H7 (cell line): ENCODE results near the gene CCDC60. TPM values are rescaled to one million over a fixed set of nuclear protein-coding genes. Genes with fewer than 3 reads are reported as not detected.
A peak's percentile ranks its signal among the peaks of the same experiment; 100 is the strongest.

Source experiments
- DNase-seq: peaks from one replicate; pipeline ENCODE4 v3.0.0; 2012
- H3K27me3 ChIP-seq: 2 replicates; pipeline ENCODE4 v1.6.0; 2011; ENCODE audit warnings: mild to moderate bottlenecking, low read length; ENCODE audit not compliant: control insufficient read depth, insufficient read depth
- H3K36me3 ChIP-seq: replicated peaks from 2 replicates; pipeline ENCODE4 v1.5.1; 2011; ENCODE audit warnings: low read length; ENCODE audit not compliant: control insufficient read depth, insufficient read depth
- H3K4me3 ChIP-seq: 2 replicates; pipeline ENCODE4 v1.5.1; 2011; ENCODE audit warnings: low read depth, mild to moderate bottlenecking, control low read depth, low read length, moderate library complexity; ENCODE audit not compliant: insufficient read depth
- total RNA-seq: library from RNA; depleted of rRNA; stranded (reverse); fragments of >200 nt; shearing (Covaris generic); gene quantifications from 2 replicates; pipeline ENCODE4 v1.2.3, GENCODE V29; 2014

The CCDC60 gene
- total RNA-seq, 1 experiment from 2014 or later = 3.5 TPM

DNA sequence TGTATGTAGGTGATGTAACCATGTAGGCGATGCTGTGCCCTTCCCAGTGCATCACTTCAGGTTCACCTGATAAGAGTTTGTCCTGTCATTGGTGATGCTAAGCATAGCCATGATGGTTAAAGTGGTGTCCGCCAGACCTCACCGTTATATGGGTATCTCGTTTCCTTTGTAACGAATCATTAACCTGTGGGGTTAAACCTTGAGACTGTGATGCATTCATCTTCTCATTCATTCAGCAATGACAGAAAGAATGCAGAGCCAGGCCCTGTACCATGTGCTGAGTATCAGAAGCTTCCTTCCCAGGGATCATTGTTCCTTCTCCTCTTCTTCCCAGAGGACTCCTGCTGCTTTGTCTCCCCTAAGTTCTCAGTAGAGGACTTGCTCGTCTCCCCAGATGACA, 84.9 kb downstream of the CCDC60 start:
- Histone ChIP-seq H3K27me3 (no peaks in the 10 kb centered on the region), H3K36me3 (no peaks in the 10 kb centered on the region), H3K4me3 (no peak overlapping the region)
- DNase-seq = no peak

DNA sequence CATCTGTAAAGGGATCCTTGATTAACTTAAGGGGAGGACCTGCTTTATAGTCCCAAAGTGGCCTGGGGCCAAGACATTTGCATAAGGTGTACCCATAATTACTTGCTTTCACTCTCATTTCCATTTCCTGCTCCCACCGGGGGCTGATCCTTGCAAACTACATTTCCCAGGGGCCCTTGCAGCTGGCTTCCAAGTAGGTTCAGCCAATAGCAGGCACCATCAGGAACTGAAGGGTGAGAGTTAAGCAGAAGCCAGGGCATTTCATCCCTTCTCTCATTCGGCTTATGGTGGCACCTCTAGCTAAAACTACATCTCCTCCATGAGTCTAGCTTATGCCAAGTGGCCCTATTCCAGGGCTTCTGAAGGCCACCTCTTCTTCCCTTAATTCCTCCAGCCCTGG, 88.8 kb downstream of the CCDC60 start:
- Histone ChIP-seq H3K27me3 (no peaks in the 10 kb centered on the region), H3K36me3 (no peaks in the 10 kb centered on the region), H3K4me3 (no peak overlapping the region)
- peak; percentile 70 for DNase-seq

DNA sequence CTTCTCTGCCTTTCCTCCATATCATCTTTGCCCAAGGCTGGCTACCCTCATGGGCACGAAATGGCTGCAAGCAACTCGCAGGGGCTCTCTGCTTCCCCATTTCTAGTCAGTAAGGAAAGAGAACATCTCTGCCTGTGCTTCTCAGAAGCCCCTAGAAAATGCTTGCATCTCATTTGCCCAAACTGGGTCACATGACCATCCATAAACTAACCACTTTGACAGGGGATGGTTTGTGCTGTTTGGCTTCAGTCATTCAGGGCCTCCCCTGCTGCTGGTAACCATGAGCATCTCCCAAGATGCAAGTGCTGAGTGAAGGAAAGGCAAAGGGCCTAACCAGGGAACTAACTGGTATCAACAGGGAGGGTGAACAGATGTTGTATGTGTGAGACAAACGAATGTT, 91.1 kb downstream of the CCDC60 start:
- H3K27me3 ChIP-seq = no peaks in the 10 kb centered on the region
- no peak for DNase-seq
- H3K4me3 ChIP-seq = no peak overlapping the region
- H3K36me3 ChIP-seq = no peaks in the 10 kb centered on the region

DNA sequence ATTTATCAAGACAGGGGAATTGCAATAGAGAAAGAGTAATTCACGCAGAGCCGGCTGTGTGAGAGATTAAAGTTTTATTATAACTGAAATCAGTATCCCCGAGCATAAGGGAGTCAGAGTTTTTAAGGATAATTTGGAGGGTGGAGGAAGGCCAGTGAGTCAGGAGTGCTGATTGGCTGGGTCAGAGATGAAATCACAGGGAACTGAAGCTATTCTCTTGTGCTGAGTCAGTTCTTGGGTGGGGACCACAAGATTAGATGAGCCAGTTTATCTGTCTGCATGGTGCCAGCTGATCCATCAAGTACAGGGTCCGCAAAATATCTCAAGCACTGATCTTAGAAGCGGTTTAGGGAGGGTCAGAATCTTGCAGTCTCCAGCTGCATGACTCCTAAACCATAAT, 96.6 kb downstream of the CCDC60 start:
- Histone ChIP-seq H3K36me3 (no peaks in the 10 kb centered on the region), H3K27me3 (no peaks in the 10 kb centered on the region), H3K4me3 (no peak overlapping the region)
- no peak for DNase-seq

DNA sequence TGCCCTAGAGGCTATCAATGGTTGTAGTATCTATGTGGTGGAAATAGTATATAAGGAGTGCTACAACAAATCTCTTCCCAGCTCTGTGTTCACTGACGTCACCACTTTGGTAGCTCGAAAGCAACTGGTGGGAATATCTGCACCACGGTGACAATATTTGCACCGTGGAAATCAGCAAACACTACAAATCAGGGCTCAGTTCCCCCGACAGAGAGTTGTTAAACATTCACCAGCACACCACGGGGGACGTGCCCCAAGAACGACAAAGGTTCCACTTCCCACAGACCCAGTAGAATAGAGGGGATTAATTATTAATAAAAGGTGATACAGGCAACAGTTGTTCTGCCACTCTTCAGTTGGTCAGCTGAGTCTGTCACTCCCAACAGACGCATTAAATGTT, 98.4 kb downstream of the CCDC60 start:
- no peak for DNase-seq
- Histone ChIP-seq H3K27me3 (no peaks in the 10 kb centered on the region), H3K36me3 (no peaks in the 10 kb centered on the region), H3K4me3 (no peak overlapping the region)

DNA sequence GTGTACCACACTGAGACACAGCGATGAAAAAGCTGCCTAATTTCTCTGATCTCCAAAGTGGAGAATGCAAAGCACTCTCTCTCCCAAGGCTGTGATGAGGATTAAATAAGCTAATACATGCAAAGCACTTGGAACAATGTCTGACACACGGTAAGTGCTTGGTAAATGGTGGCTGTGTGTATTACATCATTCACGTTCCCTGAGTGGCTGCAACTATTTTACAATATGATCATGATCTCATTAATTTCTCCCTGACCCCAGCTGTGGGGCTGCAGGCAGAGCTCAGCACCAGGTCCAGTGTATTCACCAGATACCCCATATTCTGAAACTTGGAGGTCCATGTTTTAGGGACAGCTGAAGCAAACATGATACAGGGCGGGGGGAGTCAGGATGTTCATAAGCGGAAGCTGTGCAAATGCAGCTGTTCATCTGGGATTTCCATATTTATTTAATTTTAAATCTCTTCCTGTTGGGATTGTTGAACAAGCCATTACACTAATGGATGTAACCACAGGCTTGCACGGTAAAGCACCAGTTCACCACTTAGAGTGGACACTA, 106.4 kb downstream of the CCDC60 start:
- DNase-seq = no peak
- H3K27me3 ChIP-seq = no peaks in the 10 kb centered on the region
- no peaks in the 10 kb centered on the region for H3K36me3 ChIP-seq
- H3K4me3 ChIP-seq = no peak overlapping the region

DNA sequence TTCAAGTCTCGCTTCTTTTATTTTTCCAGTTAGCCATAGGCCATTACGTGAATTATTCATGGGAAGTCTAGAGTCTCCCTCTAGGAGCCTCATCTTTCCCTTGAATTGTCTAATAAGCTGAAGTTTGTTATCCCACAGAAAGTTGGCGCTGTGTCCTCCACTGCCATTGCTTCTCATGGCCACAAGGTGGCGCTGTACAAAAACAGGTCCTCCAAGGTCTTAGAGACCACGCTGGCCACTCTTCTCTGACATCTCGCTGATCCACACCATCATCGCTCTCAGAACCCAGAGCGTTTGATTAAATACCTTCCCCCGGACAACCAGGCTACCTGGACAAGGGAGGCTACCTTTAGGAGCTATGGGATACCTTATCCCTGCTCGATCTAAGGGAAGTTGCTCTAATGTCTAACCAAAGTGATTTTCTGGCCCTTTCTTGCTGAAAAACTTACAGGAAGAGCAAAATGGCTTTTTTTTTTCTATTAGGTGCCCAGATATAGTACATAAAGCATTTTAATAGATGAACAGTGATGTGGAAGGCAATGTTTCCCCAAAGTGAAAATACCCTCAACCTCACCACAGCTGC, 110.0 kb downstream of the CCDC60 start:
- peak; percentile 69 for DNase-seq
- H3K27me3 ChIP-seq = no peaks in the 10 kb centered on the region
- no peaks in the 10 kb centered on the region for H3K36me3 ChIP-seq
- H3K4me3 ChIP-seq = no peak overlapping the region

DNA sequence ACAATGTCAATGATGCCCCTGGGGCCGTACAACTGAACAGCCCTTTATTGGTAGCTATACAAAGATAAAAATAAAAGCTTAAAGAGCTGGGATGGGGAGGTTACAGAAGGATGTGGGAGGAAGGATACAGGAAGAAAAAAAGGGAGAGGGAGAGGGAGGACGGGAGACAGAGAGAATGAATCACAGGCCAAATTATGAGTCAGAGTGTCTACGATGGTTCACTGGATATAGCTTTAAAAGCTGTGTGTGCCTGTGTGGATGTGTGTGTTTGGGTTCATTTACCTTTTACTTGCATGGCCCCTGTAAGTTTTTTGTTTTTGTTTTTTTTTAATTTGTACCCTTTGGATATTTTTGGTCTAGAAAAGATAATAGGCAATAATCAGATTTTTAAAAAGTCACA, 111.9 kb downstream of the CCDC60 start:
- H3K27me3 ChIP-seq = no peaks in the 10 kb centered on the region; the same call in 1 of the 2 replicates
- no peak for DNase-seq
- H3K36me3 ChIP-seq = no peaks in the 10 kb centered on the region
- no peak overlapping the region for H3K4me3 ChIP-seq

DNA sequence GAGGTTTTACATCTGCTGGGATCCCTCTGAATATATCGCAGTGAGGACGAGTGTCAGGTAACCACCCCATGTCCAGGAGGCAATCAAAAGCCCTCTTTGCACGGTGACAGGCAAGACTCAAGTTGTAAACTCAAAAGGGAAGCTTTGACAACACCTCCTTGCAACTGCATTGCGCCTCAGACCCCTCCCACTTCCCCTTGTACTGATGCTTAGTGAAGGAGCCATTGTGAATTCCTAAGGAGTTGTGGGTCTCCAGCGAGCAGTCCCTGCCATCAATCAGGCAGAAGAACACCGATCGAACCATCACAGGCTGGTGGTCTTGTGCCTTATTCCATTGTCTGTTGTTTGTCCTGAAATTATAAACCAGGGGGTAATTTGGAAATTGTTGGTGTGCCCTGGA, 112.6 kb downstream of the CCDC60 start:
- Histone ChIP-seq H3K27me3 (no peaks in the 10 kb centered on the region; the same call in 1 of the 2 replicates), H3K36me3 (no peaks in the 10 kb centered on the region), H3K4me3 (no peak overlapping the region)
- DNase-seq = no peak

DNA sequence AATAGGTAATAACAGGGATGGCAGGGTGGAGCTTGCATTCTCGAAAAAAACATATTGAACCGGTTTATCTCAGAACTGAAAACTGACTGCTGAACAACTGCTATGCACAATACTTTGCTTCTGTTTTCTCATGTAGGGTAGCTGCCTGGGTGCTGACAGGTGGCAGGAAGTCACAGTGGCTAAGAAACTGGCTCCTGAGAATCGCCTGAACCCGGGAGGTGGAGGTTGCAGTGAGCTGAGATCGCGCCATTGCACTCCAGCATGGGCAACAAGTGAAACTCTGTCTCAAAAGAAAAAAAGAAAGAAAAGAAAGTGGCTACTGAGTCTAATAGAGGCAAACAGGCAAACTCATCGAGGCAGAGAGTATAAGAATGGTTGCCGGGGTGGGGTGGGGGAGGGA, 113.1 kb downstream of the CCDC60 start:
- DNase-seq = no peak
- no peaks in the 10 kb centered on the region; the same call in 1 of the 2 replicates for H3K27me3 ChIP-seq
- H3K4me3 ChIP-seq = no peak overlapping the region
- H3K36me3 ChIP-seq = no peaks in the 10 kb centered on the region

DNA sequence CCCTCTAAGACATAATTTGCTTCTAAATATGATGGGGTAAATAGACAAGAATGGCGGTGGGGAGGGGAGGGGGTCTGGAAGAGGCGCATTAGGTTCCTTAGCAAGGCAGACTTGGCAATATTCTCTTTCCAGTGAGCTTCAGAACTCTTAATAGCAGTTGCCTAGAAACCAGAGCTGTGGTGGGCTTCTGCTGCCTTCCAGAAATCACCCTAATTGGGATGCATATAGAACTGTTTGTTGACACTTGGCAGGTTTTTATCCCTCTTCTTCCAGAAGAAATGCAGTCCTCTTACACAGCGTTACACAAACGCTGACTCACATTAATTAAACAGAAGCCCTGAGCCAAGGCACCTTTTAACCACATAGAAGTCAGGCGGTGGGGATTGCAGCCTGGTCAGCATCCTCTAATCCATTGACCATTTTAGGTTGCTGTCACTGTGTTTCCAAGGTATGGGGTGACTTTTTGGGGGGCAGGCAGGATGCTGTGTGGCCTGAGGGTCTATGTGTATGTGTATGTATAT, 114.1 kb downstream of the CCDC60 start:
- DNase-seq = no peak
- H3K4me3 ChIP-seq = no peak overlapping the region

DNA sequence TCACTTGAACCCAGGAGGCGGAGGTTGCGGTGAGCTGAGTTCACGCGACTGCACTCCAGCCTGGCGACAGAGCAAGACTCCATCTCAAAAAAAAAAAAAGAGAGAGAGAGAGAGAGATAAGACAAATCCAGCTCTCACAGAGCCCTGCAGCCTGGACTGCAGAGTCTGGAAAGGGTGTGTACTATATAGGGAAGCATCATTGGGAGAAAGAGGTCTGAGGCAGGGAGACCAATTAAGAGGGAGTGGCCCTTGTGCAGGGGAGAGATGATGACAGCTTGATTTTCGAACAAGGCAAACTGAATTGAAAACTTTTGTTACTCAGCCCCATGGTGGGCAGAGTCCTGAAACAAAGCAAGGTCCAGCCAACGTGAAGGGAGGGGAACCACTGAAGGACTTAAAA, 116.2 kb downstream of the CCDC60 start:
- H3K27me3 ChIP-seq = no peaks in the 10 kb centered on the region; the same call in 1 of the 2 replicates
- H3K4me3 ChIP-seq = no peak overlapping the region
- no peaks in the 10 kb centered on the region for H3K36me3 ChIP-seq
- DNase-seq = no peak

More for the DNA sequence above, 114.1 kb downstream of the CCDC60 start:
- Histone ChIP-seq H3K27me3 (no peaks in the 10 kb centered on the region; the same call in 1 of the 2 replicates), H3K36me3 (no peaks in the 10 kb centered on the region)

DNA sequence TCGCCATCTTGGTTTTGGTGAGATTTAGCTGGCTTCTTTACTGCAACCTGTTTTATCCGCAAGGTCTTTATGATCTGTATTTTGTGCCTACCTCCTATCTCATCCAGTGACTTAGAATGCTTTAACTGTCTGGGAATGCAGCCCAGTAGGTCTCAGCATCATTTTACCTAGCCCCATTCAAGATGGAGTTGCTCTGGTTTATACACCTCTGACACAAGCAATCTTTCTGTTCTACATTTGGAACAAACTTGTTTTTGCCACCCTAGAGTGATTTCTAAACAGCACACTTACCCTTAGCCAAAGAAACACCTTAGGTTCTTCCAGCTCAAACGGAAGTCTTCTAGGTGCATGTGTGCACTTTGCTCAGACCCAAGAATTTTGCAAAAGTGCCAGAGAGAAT, 122.3 kb downstream of the CCDC60 start:
- Histone ChIP-seq H3K36me3 (no peaks in the 10 kb centered on the region), H3K27me3 (no peaks in the 10 kb centered on the region), H3K4me3 (no peak overlapping the region)
- no peak for DNase-seq

DNA sequence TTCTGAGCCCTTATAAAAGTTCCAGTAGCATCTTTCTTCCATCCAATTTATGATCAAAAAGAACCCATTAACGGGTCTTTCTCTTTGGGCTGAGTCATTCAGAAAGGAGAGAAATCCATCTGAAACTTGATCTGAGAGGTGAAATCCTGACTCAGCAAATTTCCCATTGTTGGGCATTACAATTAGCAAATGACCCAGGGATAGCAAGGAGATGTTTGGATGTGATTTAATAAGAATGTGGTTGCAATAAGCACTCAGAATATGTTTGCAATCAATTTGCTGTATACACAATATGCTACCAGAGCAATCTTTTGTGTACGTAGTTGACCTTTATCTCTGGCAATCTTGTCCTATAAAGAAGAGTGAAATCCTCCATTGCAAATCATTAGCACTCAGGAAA, 122.7 kb downstream of the CCDC60 start:
- H3K27me3 ChIP-seq = no peaks in the 10 kb centered on the region
- peak; percentile 13 for DNase-seq
- H3K4me3 ChIP-seq = no peak overlapping the region
- no peaks in the 10 kb centered on the region for H3K36me3 ChIP-seq

DNA sequence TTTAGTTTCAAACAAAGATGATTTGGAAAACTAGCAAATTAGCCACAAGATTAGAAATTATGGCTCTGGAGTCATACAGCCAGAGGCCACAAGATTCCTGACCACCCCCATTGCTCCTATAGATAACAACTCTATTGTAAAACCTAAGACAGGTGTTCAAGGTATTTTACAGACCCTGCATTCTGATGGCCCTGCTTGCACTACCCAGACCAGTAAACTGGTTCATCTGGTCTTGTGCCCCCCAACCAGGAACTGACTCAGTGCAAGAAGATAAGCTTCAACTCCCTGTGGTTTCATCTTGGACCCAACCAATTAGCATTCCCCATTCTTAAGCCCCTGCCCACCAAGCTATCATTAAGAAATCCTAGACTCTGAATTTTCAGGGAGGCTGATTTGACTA, 125.0 kb downstream of the CCDC60 start:
- Histone ChIP-seq H3K4me3 (no peak overlapping the region), H3K27me3 (no peaks in the 10 kb centered on the region), H3K36me3 (no peaks in the 10 kb centered on the region)
- DNase-seq = no peak
